GM18511 (cell line): ENCODE data around the gene KERA.
A peak's percentile ranks its signal among the peaks of the same experiment; 100 is the strongest.

ENCODE experiments used
- ATAC-seq: cut with Tn5 transposase; IDR thresholded peaks from one replicate; pipeline ENCODE4 v1.9.1; 2021; ENCODE audit warnings: mild to moderate bottlenecking, moderate library complexity; ENCODE audit not compliant: unreplicated experiment

Gene KERA

GRCh38 chr12:91017511-91018263, 40.1 kb downstream of the KERA start:
- ATAC-seq = no peak

GRCh38 chr12:91017043-91017442, 40.8 kb downstream of the KERA start:
- ATAC-seq = no peak

DNA sequence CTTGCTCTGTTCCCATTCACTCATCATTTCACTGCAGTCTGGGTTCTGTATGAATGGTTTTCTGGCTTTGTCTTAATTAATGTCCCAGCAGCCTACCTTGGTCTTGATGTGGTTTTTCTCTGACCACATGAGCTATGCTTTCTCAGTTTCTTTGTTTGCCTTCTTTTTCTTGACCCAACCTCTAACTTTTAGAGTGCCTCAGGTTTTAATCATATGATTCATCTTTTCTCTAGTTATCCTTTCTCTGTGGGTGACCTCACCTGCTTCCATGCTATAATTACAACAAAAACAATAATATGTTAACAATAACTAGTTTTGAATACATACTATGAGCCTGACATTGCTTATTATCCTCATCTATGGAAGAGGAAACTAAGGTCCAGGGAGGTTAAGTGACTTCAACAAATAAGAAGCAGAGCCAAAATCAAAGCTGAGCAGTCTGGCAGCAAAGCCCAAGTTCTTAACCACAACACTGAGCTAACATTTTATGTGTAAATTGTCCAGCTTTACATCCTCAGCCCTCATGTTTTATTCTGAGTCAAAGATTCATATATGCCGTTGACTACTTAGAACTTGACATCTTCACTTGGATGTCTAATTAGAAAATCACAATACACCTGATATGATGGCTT, 48.4 kb downstream of the KERA start:
- ATAC-seq = peak; percentile 84

GRCh38 chr12:91007531-91008290, 50.1 kb downstream of the KERA start:
- ATAC-seq = peak; percentile 81

DNA sequence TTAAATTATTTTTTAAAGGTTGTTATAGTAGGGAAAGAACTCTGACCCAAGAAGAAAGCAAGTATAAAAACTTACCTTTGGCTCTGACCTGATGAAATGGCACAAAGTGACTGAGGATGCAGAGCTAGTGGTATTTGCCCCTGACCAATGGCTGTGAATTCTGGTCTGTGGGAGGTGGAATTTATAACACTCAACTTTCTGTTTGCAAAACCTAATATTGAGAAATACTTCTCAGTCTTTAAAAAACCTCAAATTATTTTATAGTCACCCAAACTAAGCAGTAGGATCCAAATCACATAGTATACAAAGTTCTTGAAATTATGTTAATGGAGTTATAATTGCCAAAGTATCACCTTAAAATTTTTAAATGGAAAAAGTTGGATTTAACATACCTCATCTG, 53.0 kb downstream of the KERA start, which contains the start of gene EPYC:
EPYC (minus strand) TSS at position 101 of the 400 bp plus-strand sequence. CDS start 2,407 bp downstream, outside the sequence.
- ATAC-seq = no peak

DNA sequence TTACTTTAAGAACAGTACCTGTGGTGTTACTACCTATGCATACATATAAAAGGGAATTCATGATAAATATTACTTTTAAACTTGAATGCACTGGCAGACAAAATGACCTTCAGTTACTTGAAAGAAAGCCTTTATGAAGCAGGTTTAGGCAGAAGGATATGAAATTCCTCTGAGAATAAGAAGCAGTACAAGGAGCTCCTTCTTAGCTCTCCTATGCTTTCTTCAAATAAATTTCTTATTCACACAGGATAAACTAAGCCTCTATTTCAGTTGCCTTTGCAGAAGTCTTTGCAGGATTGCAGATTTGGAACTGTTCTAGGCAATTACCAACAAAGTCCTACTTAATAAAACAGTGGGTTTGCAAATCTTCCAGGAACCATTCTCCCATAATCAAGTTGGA, 54.1 kb downstream of the KERA start:
- no peak for ATAC-seq

DNA sequence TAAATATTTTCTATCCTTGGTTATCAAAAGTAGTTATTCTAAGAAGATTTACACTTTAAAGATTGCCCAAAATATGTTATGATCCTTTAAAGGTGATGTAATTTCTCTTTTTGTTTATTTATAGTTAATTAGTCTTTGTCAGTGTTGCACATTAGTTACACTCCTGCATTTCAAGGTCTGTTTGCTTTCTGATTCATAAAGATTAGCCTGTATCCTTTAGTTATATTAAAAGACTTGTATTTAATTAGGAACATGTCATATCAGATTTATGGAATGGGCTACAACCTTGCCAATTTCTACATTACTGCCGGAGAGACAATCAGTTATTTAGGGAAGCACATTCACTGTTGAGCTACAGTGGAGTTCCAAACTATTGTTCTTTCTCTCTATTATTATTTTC, 56.5 kb downstream of the KERA start:
- ATAC-seq = no peak
